Naive thymus-derived CD4-positive, alpha-beta T cell (primary cell): ENCODE results near the gene NEMF. TPM values are rescaled to one million over a fixed set of nuclear protein-coding genes. Genes with fewer than 3 reads are reported as not detected.

ENCODE experiments used
- ATAC-seq: fragments of 150-1000 bp; cut with Tn5 transposase; 2 replicates; pipeline ENCODE4 v1.10.0; 2021; ENCODE audit warnings: mild to moderate bottlenecking, moderate library complexity
- CTCF ChIA-PET: fragments of 350-600 bp; sonication (Branson Sonifier 250); formaldehyde crosslinking; loops from one replicate; lab custom pipeline; 2021; ENCODE audit warnings: antibody characterized with exemption; lab: Charles Lee
- POLR2A ChIA-PET: fragments of 350-600 bp; sonication (Branson Sonifier 250); formaldehyde crosslinking; loops from one replicate; lab custom pipeline; 2021; ENCODE audit warnings: antibody characterized with exemption, inconsistent platforms; lab: Charles Lee
- DNase-seq, 9 donors: peaks; one replicate each; pipeline versions ENCODE4 v3.0.0 to v3.0.0-alpha.2; 2020 to 2022; ENCODE audit warnings: mixed read lengths in 1 of 9
- H3K27ac ChIP-seq: one replicate; pipeline ENCODE4 v1.7.0; 2013; ENCODE audit warnings: mild to moderate bottlenecking, low read depth, low read length, moderate library complexity
- H3K27me3 ChIP-seq, 2 donors: one replicate each; pipeline ENCODE4 v1.7.0; 2013; ENCODE audit warnings: low read length in 2 of 2, mild to moderate bottlenecking in 2 of 2, moderate library complexity in 2 of 2; ENCODE audit not compliant: control insufficient read depth in 2 of 2, insufficient read depth in 2 of 2
- H3K36me3 ChIP-seq, 3 experiments: 1 replicate in 2 of 3; 2 replicates in 1 of 3; pipeline ENCODE4 v1.7.0; 2013; ENCODE audit warnings: low read length in 3 of 3, mild to moderate bottlenecking in 3 of 3, moderate library complexity in 1 of 3; ENCODE audit not compliant: insufficient read depth in 3 of 3, control insufficient read depth in 2 of 3
- H3K4me1 ChIP-seq, 2 donors: one replicate each; pipeline ENCODE4 v1.7.0; 2013; ENCODE audit warnings: low read length in 2 of 2, mild to moderate bottlenecking in 2 of 2, moderate library complexity in 1 of 2; ENCODE audit not compliant: control insufficient read depth in 2 of 2, insufficient read depth in 2 of 2
- H3K4me3 ChIP-seq: 2 replicates; pipeline ENCODE4 v1.7.0; 2013; ENCODE audit warnings: mild to moderate bottlenecking, low read length
- H3K9me3 ChIP-seq, 3 experiments: 1 replicate in 2 of 3; 2 replicates in 1 of 3; pipeline ENCODE4 v1.7.0; 2013; ENCODE audit warnings: low read length in 3 of 3; ENCODE audit not compliant: control insufficient read depth in 2 of 3
- H3K27ac Mint-ChIP-seq, 9 donors: one replicate each; pipeline ENCODE4 v1.8.0; 2020 to 2022; ENCODE audit warnings: mixed read lengths in 9 of 9, mild to moderate bottlenecking in 8 of 9, moderate library complexity in 5 of 9, inconsistent platforms in 2 of 9
- H3K27me3 Mint-ChIP-seq, 5 donors: one replicate each; pipeline ENCODE4 v1.8.0; 2021 to 2022; ENCODE audit warnings: mixed read lengths in 5 of 5, mild to moderate bottlenecking in 1 of 5
- H3K36me3 Mint-ChIP-seq, 5 donors: one replicate each; pipeline ENCODE4 v1.8.0; 2020 to 2022; ENCODE audit warnings: mixed read lengths in 5 of 5, mild to moderate bottlenecking in 3 of 5, inconsistent platforms in 1 of 5
- H3K4me1 Mint-ChIP-seq, 7 donors: one replicate each; pipeline ENCODE4 v1.8.0; 2020 to 2022; ENCODE audit warnings: mixed read lengths in 7 of 7, mild to moderate bottlenecking in 3 of 7, inconsistent platforms in 1 of 7
- H3K4me3 Mint-ChIP-seq, 10 donors: one replicate each; pipeline ENCODE4 v1.8.0; 2020 to 2022; ENCODE audit warnings: mild to moderate bottlenecking in 10 of 10, mixed read lengths in 10 of 10, moderate library complexity in 6 of 10, inconsistent platforms in 2 of 10
- H3K9me3 Mint-ChIP-seq, 11 donors: one replicate each; pipeline ENCODE4 v1.8.0; 2020 to 2022; ENCODE audit warnings: mixed read lengths in 11 of 11, mild to moderate bottlenecking in 4 of 11, inconsistent platforms in 1 of 11, moderate library complexity in 1 of 11
- intact Hi-C, 2 donors: fragments of 100-400 bp; cut with micrococcal nuclease; formaldehyde crosslinking; loops; one replicate each; pipeline ENCODE4 v1.15.1; 2023
- polyA plus RNA-seq, 2 donors: library from polyadenylated mRNA; unstranded; fragments of 300-500 nt; fragmentation: Illumina TruSeq; gene quantifications; one replicate each; pipeline ENCODE4 v1.2.3, GENCODE V29; 2021
- total RNA-seq, 6 experiments: library from RNA in 5 of 6; stranded (reverse) in 5 of 6; gene quantifications; 1 replicate in 5 of 6; 2 replicates in 1 of 6; pipeline ENCODE4 v1.2.3 and lab custom pipeline; 2021 to 2026

NEMF gene
- total RNA-seq = 100 to 1,000 TPM in 4 of 5 experiments, 10 to 100 TPM in 1; 88.6 to 127 (median 105) TPM
- polyA plus RNA-seq = 10 to 100 TPM; 36.8 to 42.8 TPM
- total RNA-seq (lab: John Stamatoyannopoulos, UW) = 141 reads per million, percentile 89 among the genes with 10 or more reads in this experiment

DNA sequence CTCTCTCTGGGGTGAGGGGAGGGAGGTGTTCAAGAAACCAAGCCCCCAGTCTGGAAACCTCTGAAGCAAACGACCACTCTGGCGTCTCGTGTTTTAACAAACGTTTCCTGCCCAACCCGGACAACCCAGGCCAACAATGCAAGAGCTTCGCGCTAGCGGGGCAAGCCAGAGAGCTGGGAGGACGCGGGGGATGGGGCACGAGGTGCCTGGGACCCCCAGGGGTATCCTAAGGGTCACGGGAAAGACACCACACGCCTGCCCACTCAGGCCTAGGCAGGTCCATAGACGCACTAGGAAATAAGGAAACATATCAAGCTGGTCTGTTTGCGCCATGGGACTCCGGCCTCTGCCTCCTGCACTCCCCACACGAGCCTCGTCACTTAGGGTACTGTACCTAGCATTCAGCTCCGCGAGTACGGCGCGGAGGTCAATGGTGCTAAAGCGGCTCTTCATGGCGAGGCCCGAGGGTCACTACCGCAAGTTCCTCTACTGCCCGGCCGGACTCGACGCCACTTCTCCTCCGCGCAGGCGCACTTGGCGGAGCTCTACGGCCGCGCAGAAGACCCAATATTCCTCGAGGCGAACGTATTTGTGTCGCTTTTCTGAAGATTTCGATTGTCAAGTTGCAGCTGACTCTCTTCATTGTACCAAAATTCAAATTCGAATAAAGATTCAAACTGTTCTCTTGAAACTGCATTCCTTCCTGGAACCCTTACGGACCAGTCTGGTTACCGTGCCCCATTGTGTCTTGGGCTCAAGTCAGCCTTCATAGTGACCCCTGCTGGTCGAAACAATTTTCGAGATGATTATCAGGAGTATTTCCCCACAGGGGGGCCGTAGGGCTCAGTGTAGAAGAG is at the start of gene NEMF:
TSS of gene NEMF (minus strand) at position 488 of the 857 bp plus-strand sequence. CDS start at position 453, 35 bp downstream.
- Mint-ChIP-seq H3K4me3 (peak within 1 kb of the TSS; percentile 93 to 100 (median 96)), H3K27me3 (no peaks in the 10 kb centered on the region), H3K4me1 (peaks cover 26 to 49% (median 43%) of the 10 kb centered on the region in 7 donors), H3K9me3 (peaks cover 0 to 2% (median 0%) of the 10 kb centered on the region in 11 donors), H3K27ac (peak within 1 kb of the TSS; percentile 94 to 99 (median 97)), H3K36me3 (peaks cover 0 to 11% (median 5%) of the 10 kb centered on the region in 5 donors)
- peaks cover 5 to 14% (median 7%) of the 10 kb centered on the region in 3 experiments for H3K36me3 ChIP-seq
- H3K9me3 ChIP-seq = no peaks in the 10 kb centered on the region
- H3K27me3 ChIP-seq = no peaks in the 10 kb centered on the region
- ChIA-PET POLR2A (interaction anchor here (0.6 to 5.2 kb wide), 36 partner anchors 10 to 460 kb away, joined by 3 to 133 read pairs (median 4); partner anchors contain the start of genes ARF6, DMAC2L, KLHDC2 and L2HGDH), CTCF (interaction anchor here (0.6 to 4.1 kb wide), 43 partner anchors 9 to 391 kb away, joined by 3 to 86 read pairs (median 4); partner anchors contain the start of genes ARF6, DNAAF2, LRR1 and MGAT2)
- DNase-seq (peak; percentile 67 to 81 (median 78)), ATAC-seq (peak; percentile 90)
- peaks cover 17 to 31% of the 10 kb centered on the region in 2 donors for H3K4me1 ChIP-seq
- peak within 1 kb of the TSS; percentile 87 for H3K27ac ChIP-seq
- peak within 1 kb of the TSS; percentile 86 for H3K4me3 ChIP-seq
- intact Hi-C loops = loop anchor here (1.0 to 5.0 kb wide), 17 partner anchors 9 to 680 kb away; partner anchors contain the start of genes MAP4K5 (in 2 of the 2), DMAC2L (in 1 of the 2), DNAAF2 (in 1 of the 2) and KLHDC1 (in 1 of the 2)

DNA sequence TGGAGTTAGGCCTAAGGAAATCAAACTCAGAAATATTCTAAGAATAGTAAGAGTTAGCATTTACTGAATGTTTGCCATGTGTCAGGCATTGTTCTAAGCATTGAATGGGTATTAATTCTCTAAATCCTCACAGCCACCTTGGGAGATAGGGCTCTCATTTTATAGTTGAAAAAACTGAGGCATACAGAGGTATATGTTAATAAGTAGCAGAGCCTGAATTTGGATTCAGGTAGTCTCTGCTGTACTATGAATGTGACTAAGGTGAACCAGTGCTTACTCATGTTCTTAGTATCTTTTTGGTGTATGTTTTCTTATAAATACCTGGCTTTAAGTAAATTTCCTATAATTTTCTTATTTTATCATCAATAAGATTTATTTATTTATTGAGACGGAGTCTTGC is 48.4 kb upstream of the NEMF start:
- Mint-ChIP-seq H3K27ac (peak overlapping the region in 1 of 9 donors; percentile 99), H3K4me3 (no peak overlapping the region), H3K36me3 (peaks cover 4 to 26% (median 15%) of the 10 kb centered on the region in 5 donors), H3K4me1 (peaks cover 23 to 45% (median 37%) of the 10 kb centered on the region in 7 donors), H3K27me3 (no peaks in the 10 kb centered on the region), H3K9me3 (peaks cover 0 to 2% (median 0%) of the 10 kb centered on the region in 11 donors)
- H3K36me3 ChIP-seq = peaks cover 0 to under 1% (median 0%) of the 10 kb centered on the region in 3 experiments
- no peak for DNase-seq
- POLR2A ChIA-PET = no interaction called here
- CTCF ChIA-PET = no interaction called here
- H3K27ac ChIP-seq = no peak overlapping the region
- H3K4me1 ChIP-seq = peaks cover 14 to 16% of the 10 kb centered on the region in 2 donors
- H3K27me3 ChIP-seq = no peaks in the 10 kb centered on the region
- no peak overlapping the region for H3K4me3 ChIP-seq
- no peak for ATAC-seq
- intact Hi-C loops = no loop called here
- H3K9me3 ChIP-seq = no peaks in the 10 kb centered on the region

- intact Hi-C loops = loop anchor here in 1 of 2 donors (1.0 kb wide), 1 partner anchor 9 kb away; no protein-coding TSS in a partner anchor
- Histone ChIP-seq H3K27me3 (no peaks in the 10 kb centered on the region), H3K4me1 (peaks cover 14 to 16% of the 10 kb centered on the region in 2 donors), H3K4me3 (peak overlapping the region; percentile 32), H3K9me3 (no peaks in the 10 kb centered on the region), H3K27ac (peak overlapping the region; percentile 63), H3K36me3 (peaks cover 7 to 10% (median 9%) of the 10 kb centered on the region in 3 experiments)
- Mint-ChIP-seq H3K36me3 (peaks cover 11 to 44% (median 38%) of the 10 kb centered on the region in 5 donors), H3K27ac (peak overlapping the region; percentile 37 to 99 (median 79)), H3K4me1 (peaks cover 30 to 59% (median 50%) of the 10 kb centered on the region in 7 donors), H3K27me3 (no peaks in the 10 kb centered on the region), H3K4me3 (peak overlapping the region in 9 of 10 donors; percentile 53 to 95 (median 61)), H3K9me3 (peaks cover 0 to 4% (median 0%) of the 10 kb centered on the region in 11 donors)
- DNase-seq (no peak), ATAC-seq (peak; percentile 17)
- POLR2A ChIA-PET = interaction anchor here (1.0 to 1.3 kb wide), 4 partner anchors 9 to 146 kb away, joined by 3 to 8 read pairs (median 4); no protein-coding TSS in a partner anchor
- CTCF ChIA-PET = interaction anchor here (0.7 kb wide), 2 partner anchors 9 to 12 kb away, joined by 3 to 5 read pairs; no protein-coding TSS in a partner anchor
Observed at GRCh38 chr14:49898485-49898884, 45.9 kb upstream of the NEMF start.

DNA sequence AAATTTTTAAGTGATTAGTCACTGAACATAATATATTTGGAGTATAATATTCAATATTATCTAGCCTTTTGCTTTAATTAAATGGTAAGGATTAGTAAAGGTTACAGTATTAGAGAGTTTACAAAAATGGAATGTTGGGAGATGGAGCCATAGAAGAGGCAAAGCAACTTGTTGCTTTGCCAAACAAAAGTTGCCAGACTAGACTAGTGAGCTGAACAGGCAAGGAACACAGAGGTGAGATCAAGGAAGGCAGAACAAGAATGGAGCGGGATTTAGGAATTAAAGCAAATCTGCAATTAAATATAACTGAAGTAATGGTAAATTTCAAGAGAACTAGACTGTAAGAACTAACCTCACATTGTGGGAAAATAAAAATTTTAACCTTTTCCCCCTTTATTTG is 45.4 kb upstream of the NEMF start:
- no peaks in the 10 kb centered on the region for H3K27me3 ChIP-seq
- ChIA-PET CTCF (interaction anchor here (0.7 kb wide), 1 partner anchor 12 kb away, joined by 3 read pairs; no protein-coding TSS in a partner anchor), POLR2A (interaction anchor here (0.6 to 1.3 kb wide), 6 partner anchors 8 to 147 kb away, joined by 3 to 4 read pairs (median 3); no protein-coding TSS in a partner anchor)
- Mint-ChIP-seq H3K4me1 (peaks cover 30 to 59% (median 50%) of the 10 kb centered on the region in 7 donors), H3K27me3 (no peaks in the 10 kb centered on the region), H3K36me3 (peaks cover 11 to 45% (median 38%) of the 10 kb centered on the region in 5 donors), H3K9me3 (peaks cover 0 to 4% (median 0%) of the 10 kb centered on the region in 11 donors), H3K4me3 (peak overlapping the region; percentile 53 to 95 (median 64)), H3K27ac (peak overlapping the region; percentile 37 to 99 (median 87))
- H3K27ac ChIP-seq = peak overlapping the region; percentile 63
- peak overlapping the region; percentile 32 for H3K4me3 ChIP-seq
- peaks cover 7 to 13% (median 10%) of the 10 kb centered on the region in 3 experiments for H3K36me3 ChIP-seq
- H3K9me3 ChIP-seq = no peaks in the 10 kb centered on the region
- intact Hi-C loops = loop anchor here (1.0 to 2.0 kb wide), 2 partner anchors 9 to 43 kb away; no protein-coding TSS in a partner anchor
- no peak for ATAC-seq
- no peak for DNase-seq
- peaks cover 14 to 16% of the 10 kb centered on the region in 2 donors for H3K4me1 ChIP-seq

DNA sequence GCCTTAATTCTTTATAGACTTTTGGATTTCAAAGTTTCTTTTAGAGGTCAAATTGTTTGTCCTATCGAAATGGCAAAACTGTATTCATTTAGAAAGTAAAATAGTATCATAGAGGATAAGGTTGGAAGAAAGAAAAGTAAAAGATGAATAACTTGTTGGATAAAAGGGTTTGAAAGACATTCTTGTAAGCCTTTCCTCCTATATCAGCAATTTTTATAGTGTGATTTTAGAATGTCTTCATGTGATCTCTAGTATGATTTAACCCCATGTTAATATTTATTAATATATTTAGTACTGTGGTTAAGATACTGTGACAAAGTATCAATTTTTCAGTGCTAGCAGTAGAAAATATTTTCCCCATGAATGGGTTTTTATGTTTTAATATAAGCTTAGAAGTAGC is 44.8 kb upstream of the NEMF start:
- ChIA-PET CTCF (no interaction called here), POLR2A (interaction anchor here (0.6 to 1.3 kb wide), 6 partner anchors 8 to 147 kb away, joined by 3 to 4 read pairs (median 3); no protein-coding TSS in a partner anchor)
- ATAC-seq (no peak), DNase-seq (no peak)
- Histone ChIP-seq H3K4me3 (peak overlapping the region; percentile 68), H3K4me1 (peaks cover 14 to 16% of the 10 kb centered on the region in 2 donors), H3K27me3 (no peaks in the 10 kb centered on the region), H3K9me3 (no peaks in the 10 kb centered on the region), H3K36me3 (peaks cover 7 to 15% (median 10%) of the 10 kb centered on the region in 3 experiments), H3K27ac (peak overlapping the region; percentile 63)
- Mint-ChIP-seq H3K9me3 (peaks cover 0 to 4% (median 0%) of the 10 kb centered on the region in 11 donors), H3K27me3 (no peaks in the 10 kb centered on the region), H3K27ac (peak overlapping the region; percentile 20 to 99 (median 84)), H3K4me3 (peak overlapping the region in 9 of 10 donors; percentile 74 to 99 (median 95)), H3K4me1 (peaks cover 31 to 59% (median 50%) of the 10 kb centered on the region in 7 donors), H3K36me3 (peaks cover 12 to 45% (median 38%) of the 10 kb centered on the region in 5 donors)
- intact Hi-C loops = loop anchor here in 1 of 2 donors (2.0 kb wide), 1 partner anchor 43 kb away; no protein-coding TSS in a partner anchor
